AG10803 (cell line): ENCODE measurements around the gene CDC42EP5.

Experiments
- DNase-seq: peaks from one replicate; pipeline ENCODE4 v3.0.0; 2010; ENCODE audit warnings: low read depth
- H3K4me3 ChIP-seq: 2 replicates; pipeline ENCODE4 v1.5.1; 2011; ENCODE audit warnings: mild to moderate bottlenecking, low read length, control low read depth
- TF ChIP-seq, protein P1 (sequence below): conservative IDR thresholded peaks from 2 replicates; pipeline ENCODE4 v1.5.1; 2011; ENCODE audit warnings: mild to moderate bottlenecking, low read length, control low read depth, inconsistent platforms

CDC42EP5 gene

DNA sequence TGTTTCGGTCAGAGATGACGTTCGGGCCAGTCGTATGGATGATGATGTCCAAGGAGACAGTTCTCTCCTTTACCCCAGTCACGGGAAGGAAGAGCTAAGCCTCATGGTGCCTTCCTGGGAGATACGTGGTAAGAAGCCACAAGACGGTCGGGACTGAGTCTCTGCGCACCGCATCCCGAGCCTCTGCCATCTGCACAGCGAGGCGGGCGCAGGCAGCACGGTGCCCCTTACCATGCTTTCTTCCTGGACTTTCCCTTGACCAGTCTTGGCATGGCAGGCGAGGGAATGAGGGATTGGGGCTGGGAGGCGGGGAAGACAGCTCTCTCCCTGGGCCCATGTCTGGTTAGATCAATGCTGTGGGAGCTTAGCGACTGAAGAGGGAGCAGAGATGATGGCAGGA lies 19.5 kb upstream of the CDC42EP5 start:
- TF ChIP-seq, protein P1, sequence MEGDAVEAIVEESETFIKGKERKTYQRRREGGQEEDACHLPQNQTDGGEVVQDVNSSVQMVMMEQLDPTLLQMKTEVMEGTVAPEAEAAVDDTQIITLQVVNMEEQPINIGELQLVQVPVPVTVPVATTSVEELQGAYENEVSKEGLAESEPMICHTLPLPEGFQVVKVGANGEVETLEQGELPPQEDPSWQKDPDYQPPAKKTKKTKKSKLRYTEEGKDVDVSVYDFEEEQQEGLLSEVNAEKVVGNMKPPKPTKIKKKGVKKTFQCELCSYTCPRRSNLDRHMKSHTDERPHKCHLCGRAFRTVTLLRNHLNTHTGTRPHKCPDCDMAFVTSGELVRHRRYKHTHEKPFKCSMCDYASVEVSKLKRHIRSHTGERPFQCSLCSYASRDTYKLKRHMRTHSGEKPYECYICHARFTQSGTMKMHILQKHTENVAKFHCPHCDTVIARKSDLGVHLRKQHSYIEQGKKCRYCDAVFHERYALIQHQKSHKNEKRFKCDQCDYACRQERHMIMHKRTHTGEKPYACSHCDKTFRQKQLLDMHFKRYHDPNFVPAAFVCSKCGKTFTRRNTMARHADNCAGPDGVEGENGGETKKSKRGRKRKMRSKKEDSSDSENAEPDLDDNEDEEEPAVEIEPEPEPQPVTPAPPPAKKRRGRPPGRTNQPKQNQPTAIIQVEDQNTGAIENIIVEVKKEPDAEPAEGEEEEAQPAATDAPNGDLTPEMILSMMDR: no peak
- DNase-seq: no peak
- no peak overlapping the region for H3K4me3 ChIP-seq

DNA sequence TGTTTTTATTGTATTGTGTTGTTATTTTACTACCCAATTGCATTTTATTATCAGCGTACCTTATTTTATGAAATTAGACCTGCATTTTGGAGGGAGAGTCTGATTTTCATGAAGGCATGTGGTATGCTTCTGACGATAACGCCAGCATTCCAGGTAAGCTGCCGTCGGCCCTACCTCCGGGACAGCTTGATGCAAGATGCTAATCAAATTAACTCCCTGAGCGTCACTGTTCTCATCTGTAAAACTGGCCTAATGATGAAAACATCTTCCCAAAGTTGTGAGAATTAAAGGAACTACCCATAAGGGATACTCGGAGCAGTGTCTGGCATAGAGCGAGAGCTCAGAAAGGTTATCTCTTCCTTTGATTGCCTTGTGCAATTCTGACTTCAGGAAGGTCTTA lies 16.7 kb upstream of the CDC42EP5 start:
- DNase-seq: no peak
- H3K4me3 ChIP-seq: no peak overlapping the region
- TF ChIP-seq, protein P1: no peak

DNA sequence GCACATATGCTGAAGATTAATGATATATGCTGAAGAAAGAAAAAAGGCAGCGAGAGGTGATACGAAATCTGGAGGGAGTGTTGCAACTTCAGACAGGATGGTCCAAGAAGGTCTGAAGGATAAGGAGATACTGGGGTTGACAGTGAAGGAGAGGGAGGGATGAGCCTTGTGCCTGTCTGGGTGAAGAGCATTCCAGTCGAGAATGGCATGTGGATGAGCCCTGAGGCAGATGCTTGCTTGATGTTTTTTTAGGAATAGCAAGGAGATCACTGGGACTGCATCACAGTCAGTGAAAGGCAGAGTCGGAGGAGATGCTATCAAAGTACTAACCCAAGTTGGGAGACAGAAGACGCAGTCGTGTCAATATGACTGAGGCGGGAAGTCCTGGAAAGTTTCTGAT lies 16.2 kb upstream of the CDC42EP5 start:
- TF ChIP-seq, protein P1: no peak
- DNase-seq: no peak
- no peak overlapping the region for H3K4me3 ChIP-seq

DNA sequence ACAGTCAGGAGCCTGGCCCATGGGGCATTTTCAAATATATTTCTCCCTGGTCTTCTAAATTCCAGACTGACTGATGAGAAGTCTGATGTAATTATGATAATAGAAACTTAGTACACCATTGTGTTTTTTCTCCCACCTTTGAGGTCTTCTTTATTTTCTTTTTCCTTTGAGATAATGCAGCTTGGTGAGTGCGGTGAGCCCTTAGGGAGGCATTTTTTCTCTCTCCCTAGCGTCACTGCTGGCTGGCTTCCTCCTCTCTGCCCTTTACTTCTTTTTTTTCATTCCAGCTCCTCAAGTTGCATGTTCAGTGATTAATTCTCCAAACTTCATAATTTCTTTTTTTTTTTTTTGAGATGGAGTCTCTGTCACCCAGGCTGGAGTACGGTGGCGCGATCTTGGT lies 12.8 kb upstream of the CDC42EP5 start:
- no peak overlapping the region for H3K4me3 ChIP-seq
- DNase-seq: no peak
- TF ChIP-seq, protein P1: no peak

DNA sequence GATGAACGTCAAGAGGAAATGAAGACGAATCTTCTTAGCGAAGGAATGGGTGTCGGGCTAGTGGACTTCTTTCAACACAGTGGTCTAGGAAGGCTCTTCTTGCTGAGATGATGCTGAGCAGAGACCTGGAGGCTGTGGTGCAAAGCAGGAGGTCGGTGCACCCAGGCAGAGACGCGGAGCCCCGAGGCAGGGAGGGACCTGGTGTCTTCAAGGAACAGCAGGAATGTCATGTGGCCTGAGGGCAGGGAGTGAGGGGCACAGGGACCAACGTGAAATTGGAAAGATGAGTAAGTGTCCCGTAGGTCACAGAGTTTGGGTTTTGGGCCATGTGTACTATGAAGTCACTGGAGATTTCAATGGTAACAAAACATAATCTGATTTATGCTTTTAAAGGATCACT lies 11.4 kb upstream of the CDC42EP5 start:
- no peak overlapping the region for H3K4me3 ChIP-seq
- no peak for DNase-seq
- TF ChIP-seq, protein P1: no peak

DNA sequence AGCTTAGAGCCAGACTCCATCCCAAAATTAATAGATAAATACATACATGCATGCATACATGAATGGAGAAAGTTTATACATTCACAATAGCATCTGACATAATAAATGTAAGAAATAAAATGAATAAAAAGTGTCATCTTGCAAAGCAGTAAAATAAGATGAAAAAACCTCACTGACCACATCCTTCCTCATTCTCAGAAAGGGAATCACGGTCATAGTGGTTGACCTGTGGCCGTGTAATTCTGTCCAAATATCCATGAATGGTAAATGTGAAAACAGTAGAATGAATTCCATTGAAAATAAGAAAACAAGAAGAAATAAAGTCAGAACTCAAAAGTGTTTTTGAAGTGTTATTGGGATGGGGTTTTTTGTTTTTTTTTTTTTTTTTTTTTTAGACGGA lies 9.8 kb upstream of the CDC42EP5 start:
- TF ChIP-seq, protein P1: no peak
- DNase-seq: no peak
- no peak overlapping the region for H3K4me3 ChIP-seq

DNA sequence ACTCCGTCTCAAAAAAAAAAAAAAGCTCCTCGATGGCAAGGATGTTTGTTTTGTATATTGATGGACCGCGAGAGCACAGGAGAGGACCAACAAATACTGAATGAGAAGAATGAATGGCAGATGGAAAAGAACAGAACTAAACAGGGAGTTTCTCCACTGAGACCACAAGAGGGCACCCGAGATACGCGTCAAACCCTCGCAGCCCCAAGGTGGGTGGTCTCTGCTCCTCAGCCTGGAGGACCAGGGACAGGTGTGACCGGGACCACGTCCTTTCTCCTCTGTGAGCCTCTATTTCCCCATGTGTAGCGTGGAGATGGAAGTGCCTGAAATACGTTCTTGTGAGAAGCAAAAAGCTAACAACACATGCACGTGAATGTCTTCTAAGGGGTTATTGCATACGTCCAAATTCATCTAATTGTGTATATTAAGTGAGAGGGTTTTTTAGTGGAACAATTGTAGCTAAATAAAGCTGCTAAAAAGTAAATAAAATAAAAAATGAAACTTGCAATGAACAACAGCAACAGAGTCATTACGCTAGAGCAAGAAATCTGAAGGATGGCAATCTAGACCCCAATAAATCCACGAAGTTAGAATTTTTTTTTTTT lies 8.3 kb upstream of the CDC42EP5 start:
- TF ChIP-seq, protein P1: peak; percentile 76
- peak; percentile 41 for DNase-seq
- no peak overlapping the region for H3K4me3 ChIP-seq
